Right ventricle myocardium superior (tissue), 1 donor: ENCODE measurements around the gene FRMD5. TPM values are rescaled to one million over a fixed set of nuclear protein-coding genes. Genes with fewer than 3 reads are reported as not detected.
"Not testable (repeated sequence)": the region's sequence is repeated elsewhere in the genome, so short reads cannot be mapped to it uniquely, and the experiment has no call there.

Experiments used
- ATAC-seq: fragments of 200-7000 bp; cut with Tn5 transposase; one replicate; pipeline ENCODE4 v1.9.1; 2020; ENCODE audit warnings: mild to moderate bottlenecking; ENCODE audit not compliant: poor library complexity
- DNase-seq: peaks from one replicate; pipeline ENCODE4 v3.0.0-alpha.2; 2020
- intact Hi-C: fragments of 100-400 bp; cut with DNase I; formaldehyde crosslinking; loops from one replicate; pipeline ENCODE4 v1.11.2; 2022
- total RNA-seq: library from RNA; stranded (reverse); fragmentation: NEBNext Ultra II Directional; extraction: Animal tissue kit (Norgen Biotek cat#: 25700); gene quantifications from one replicate; pipeline ENCODE4 v1.2.1, GENCODE V29; 2021
- donor health status: DM: no; HTN: yes; CAD: no; lungs with severe emphysema.

Gene FRMD5
- total RNA-seq, 1 donor from 2014 or later: 44.0 TPM

DNA sequence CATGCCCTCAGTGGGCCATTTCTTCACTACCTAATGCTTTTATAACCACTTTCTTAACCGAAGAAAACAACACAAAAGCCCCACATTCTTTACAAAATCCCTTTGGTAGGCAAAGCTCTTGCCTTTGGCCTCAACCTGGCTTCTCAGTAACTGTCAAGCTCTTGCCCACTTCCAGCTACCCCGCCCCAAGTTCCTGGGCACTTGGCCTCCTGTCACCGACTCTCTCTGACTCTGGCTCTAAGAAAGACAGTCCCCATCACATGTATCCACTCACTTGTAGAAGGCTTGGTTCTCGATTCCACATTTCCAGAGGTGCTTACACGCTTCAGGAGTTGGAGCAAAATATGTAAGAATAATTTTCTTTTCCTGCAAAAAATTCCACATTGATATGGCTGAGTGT, 307.2 kb downstream of the FRMD5 start:
- DNase-seq (no peak), ATAC-seq (no peak)
- intact Hi-C loops: no loop called here

GRCh38 chr15:43886558-43886957, 308.5 kb downstream of the FRMD5 start:
- DNase-seq: peak; percentile 55

DNA sequence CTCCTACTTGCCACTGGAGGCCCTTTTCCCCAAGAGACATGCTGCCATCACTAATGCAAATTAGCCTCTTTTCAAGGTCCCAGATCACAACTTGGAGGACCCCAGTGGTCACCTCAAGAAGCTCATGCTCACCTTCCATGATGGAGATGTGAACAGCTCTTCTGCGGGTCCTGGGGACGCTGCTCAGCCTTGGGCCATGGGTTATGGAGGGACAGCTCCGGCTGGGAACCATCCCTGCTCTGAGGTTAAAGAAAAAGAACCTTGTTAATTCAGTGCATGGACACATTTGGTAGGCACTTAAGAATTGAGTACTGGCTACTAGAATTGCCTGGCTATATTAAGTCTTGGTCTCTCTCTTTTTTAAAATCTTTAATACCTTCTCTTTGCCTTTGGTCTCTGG, 311.5 kb downstream of the FRMD5 start:
- DNase-seq (no peak), ATAC-seq (no peak)
- intact Hi-C loops: no loop called here

More at GRCh38 chr15:43886558-43886957, 308.5 kb downstream of the FRMD5 start:
- ATAC-seq: peak; percentile 62
- intact Hi-C loops: no loop called here

GRCh38 chr15:43881944-43882343, 313.1 kb downstream of the FRMD5 start:
- ATAC-seq (no peak), DNase-seq (no peak)
- intact Hi-C loops: no loop called here

GRCh38 chr15:43881245-43881644, 313.8 kb downstream of the FRMD5 start:
- intact Hi-C loops: no loop called here
- ATAC-seq: peak; percentile 20
- no peak for DNase-seq

DNA sequence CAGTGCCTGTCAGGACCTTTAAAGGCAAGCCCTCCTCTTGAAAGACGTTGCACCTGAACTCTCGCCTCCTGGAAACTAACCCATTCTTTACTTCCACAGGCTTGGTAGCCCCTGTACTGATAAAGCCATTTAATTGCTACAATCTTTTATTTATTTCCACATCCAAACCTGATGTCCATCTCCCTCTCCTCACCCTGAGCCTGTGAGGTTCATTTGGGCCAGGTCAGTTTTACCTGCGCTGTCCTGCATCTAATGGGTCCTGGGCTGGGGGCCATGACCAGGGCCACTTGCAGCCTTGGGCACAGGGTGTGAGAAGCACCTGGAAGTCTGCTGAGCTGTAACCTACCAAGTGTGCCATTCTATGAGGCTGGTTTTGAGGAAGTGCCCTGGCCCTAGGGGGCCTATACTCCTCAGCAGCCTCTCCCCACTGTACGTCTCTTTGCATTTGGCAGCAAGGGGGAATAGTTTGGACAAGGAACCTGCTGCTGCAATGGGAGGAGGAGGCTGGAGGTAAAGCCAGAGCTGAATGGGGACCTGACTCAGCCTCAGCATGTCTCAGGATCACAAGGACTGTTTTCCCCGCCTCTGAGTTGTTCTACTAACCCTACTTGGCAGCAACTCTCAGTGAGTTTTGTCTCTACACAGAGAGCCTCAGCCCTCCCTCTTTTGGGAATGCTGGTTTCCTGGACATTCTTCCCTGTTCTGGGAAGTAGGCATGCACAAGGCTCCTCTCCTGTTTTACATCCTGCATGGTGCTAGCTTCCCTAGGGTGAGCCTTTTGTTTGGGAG, 314.5 kb downstream of the FRMD5 start:
- DNase-seq (no peak), ATAC-seq (peak; percentile 17)
- intact Hi-C loops: no loop called here

DNA sequence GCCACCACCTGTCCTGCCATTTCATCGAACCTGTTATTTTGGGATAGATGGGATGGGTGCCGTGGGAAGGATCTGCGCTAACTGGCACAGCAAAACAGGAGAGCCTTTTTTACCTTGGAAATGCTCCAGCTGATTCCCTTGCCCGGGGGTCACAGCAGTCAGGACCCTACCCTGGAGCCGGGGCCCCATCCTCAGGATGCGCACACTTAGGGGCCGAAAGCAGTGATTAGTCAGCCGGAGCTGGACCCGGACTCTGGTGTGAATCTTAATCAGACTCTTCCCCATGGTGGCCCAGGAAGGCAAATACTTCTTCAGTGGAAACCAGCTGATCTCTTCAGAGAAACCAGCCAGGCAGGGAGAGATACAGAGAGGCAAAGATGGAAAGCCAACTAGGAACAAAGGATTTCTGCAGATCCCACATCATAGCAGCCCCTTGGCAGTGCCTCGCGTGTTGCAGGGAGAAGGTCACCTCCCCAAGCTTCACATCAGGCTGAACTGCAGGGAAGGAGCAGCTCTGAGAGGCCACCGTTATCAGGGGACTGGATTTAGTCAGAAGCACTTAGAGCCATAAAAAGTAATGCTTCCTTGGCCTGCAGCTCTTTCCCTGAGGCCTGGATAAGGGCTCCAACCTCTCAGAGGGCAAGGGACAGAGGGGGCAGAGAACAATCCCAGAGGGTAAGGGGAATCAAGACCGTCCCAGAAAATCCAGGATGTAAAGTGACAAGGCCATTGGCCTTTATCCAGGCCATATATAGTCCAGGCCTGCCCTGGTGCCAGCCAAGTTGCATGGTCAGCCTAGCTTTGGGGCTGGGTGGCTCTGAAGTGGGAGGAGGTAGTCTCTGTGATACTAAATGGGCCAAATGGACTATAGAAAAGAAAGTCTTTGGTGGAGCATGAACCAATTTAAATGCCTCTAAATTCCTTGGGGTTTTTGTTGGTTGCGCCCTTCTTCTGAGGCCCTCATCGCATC, 315.4 kb downstream of the FRMD5 start:
- DNase-seq: peak; percentile 56
- ATAC-seq: peak; percentile 81
- intact Hi-C loops: loop anchor here (10.0 kb wide), 1 partner anchor 185 kb away; no protein-coding TSS in a partner anchor

GRCh38 chr15:43878446-43878845, 316.6 kb downstream of the FRMD5 start:
- intact Hi-C loops: loop anchor here (10.0 kb wide), 1 partner anchor 186 kb away; no protein-coding TSS in a partner anchor
- no peak for DNase-seq
- peak; percentile 37 for ATAC-seq

DNA sequence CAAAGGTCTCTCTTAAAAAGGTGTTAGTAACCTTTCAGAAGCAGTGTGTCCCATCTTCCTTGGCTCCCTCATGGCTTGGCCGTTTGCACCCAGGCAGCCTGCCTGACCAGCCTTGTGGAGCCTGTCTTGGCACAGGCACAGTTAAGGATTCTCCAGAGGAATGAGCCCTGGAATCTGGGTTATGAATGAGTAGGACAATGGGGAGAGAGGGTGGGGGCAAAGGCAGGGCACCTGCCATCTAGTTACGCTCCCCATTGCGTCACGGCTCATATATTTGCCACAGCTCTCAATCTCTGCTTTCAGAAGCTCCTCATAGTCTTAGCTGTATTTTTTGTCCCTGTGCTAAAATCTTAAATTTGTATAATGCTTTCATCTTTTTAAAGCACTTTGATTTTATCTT, 317.7 kb downstream of the FRMD5 start:
- peak; percentile 45 for ATAC-seq
- DNase-seq: no peak
- intact Hi-C loops: loop anchor here (10.0 kb wide), 1 partner anchor 187 kb away; no protein-coding TSS in a partner anchor

- ATAC-seq (no peak), DNase-seq (no peak)
- intact Hi-C loops: loop anchor here (10.0 kb wide), 1 partner anchor 188 kb away; no protein-coding TSS in a partner anchor
Measured at GRCh38 chr15:43876872-43877271, 318.2 kb downstream of the FRMD5 start.

DNA sequence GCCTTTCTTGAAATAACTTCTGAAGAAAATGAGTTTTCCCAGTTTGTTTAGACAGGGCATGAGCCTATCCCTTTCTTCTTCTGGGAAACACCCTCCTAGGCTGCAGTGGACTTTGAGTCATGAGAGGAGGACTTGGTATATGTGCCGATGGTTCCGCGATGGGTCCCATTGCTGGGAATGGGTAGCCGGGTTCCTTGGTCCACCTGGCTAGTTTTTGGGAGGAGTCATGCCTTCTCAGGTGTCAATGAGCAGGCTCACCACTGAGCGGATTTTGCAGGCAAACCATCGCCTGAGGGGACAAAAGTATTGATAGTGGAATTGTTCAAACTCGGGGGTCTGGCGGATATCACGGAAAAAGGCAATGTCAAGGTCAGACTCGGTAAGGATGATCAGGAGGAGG, 321.4 kb downstream of the FRMD5 start:
- intact Hi-C loops: loop anchor here (10.0 kb wide), 1 partner anchor 191 kb away; no protein-coding TSS in a partner anchor
- DNase-seq (no peak), ATAC-seq (no peak)

GRCh38 chr15:43872416-43873020, 322.6 kb downstream of the FRMD5 start:
- peak; percentile 71 for ATAC-seq
- no peak for DNase-seq
- intact Hi-C loops: loop anchor here (10.0 kb wide), 1 partner anchor 192 kb away; no protein-coding TSS in a partner anchor

DNA sequence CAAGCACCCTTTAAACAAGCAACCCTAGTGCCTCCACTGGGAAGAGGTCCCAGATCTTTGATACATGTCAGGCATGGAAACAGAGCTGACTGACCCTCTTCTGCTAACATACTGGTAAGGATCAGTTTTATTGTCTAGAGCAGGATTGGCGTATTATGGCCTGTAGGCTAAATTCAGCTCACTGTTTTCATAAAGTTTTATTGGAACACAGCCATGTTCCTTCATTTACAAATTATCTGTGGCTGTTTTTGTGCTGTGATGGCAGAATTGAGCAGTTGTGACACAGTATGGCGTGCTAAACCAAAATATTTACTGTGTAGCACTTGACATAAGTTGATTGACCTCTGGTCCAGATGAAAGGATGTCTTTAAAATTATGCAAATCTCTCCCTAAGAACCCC, 323.2 kb downstream of the FRMD5 start:
- peak; percentile 32 for ATAC-seq

DNA sequence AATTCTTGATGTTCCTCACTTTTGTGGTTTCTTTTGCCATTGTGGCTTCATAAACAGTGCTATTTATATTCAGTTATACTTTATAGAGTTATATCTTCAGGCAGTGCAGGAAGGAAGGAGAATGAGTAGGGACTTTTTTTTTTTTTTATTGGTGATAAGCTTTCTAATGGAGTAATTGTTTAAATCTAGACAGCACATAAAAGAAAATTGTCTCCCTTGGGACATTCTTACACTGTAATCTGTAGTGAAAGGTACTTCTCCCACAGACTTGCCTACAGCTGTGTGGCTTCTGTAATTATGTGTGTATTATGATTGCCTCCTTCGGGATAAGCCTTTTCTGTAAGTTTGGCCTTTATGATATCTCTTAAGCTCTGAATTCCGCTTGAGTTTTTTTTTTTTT, 326.7 kb downstream of the FRMD5 start:
- DNase-seq (no peak), ATAC-seq (no peak)
- intact Hi-C loops: no loop called here

More for the DNA sequence above, 323.2 kb downstream of the FRMD5 start:
- no peak for DNase-seq
- intact Hi-C loops: loop anchor here (10.0 kb wide), 1 partner anchor 193 kb away; no protein-coding TSS in a partner anchor

DNA sequence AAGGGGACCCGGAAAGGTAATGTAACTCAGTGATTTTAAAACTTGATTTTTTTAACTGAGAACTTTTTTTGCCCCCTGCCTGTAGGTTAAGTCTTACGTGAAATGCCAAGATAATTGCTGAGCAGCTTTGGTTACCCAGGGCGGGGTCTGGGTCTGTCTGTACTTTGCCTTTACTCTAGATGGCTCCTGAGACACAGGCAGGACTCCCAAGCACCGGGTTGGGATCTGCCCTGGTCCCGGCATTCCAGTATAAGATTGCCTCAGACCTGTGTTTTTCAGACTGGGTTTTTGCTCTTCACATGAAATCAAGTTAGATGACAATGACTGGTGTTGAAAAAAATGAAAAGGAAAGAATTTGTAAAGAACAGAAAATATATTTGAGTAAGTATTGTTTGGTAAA, 328.0 kb downstream of the FRMD5 start:
- DNase-seq: no peak
- intact Hi-C loops: no loop called here
- ATAC-seq: no peak

GRCh38 chr15:43866636-43867035, 328.4 kb downstream of the FRMD5 start:
- DNase-seq, intact Hi-C loops, ATAC-seq: not testable (repeated sequence)

- ATAC-seq (no peak), DNase-seq (no peak)
- intact Hi-C loops: no loop called here
Measured at GRCh38 chr15:43859546-43859945, 335.5 kb downstream of the FRMD5 start.

DNA sequence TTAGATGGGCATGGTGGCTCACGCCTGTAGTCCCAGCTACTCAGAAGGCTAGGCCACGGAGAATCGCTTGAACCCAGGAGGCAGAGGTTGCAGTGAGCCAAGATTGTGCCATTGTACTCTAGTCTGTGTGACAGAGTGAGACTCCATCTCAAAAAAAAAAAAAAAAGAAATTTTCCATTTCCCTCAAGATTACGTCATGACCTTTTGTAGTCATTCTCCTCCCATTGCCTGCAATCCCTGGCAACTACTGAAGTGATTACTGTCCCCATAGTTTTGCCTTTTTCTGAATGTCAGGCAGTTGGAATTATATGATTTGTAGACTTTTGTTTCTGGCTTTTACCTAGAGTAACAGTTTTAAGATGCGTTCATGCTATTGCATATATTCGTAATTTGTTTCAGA, 340.3 kb downstream of the FRMD5 start:
- DNase-seq: no peak
- intact Hi-C loops: no loop called here
- no peak for ATAC-seq

DNA sequence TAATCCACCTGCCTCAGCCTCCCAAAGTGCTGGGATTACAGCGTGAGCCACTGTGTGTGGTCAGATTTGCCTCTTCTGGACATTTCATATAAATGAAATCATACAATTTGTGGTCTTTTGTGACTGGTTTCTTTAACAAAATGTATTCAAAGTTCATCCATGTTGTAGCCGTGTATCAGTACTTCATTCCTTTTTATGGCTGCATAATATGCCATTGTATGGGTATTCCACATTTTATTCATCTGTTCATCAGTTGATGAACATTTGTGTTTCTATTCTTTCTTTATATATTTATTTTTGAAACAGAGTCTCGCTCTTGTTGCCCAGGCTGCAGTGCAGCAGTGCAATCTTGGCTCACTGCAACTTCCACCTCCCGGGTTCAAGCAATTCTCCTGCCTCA, 342.5 kb downstream of the FRMD5 start:
- ATAC-seq (no peak), DNase-seq (no peak)
- intact Hi-C loops: no loop called here
